Measurements from ENCODE around the gene PRDM1.
A peak's percentile ranks its signal among the peaks of the same experiment; 100 is the strongest.

PRDM1 gene

DNA sequence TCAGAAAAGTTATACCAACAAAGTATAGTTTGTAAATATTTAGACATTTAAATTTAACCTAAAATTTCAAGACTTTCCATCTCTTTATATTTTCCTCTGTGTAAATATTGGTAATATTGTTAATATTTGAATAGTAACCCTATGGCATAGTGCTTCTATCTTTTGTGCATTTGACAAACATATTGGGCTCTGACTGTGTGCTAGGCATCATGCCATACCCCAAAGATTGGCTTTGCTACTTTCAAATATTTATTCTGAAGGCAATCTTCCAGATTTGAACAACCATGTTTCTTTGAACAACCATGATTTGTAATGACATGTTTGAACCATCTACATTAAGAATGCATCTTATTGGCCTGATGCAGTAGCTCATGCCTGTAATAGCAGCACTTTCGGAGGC lies 15.5 kb upstream of the PRDM1 start:
- DNase-seq (ENCODE audit: low spot score), result no peak

DNA sequence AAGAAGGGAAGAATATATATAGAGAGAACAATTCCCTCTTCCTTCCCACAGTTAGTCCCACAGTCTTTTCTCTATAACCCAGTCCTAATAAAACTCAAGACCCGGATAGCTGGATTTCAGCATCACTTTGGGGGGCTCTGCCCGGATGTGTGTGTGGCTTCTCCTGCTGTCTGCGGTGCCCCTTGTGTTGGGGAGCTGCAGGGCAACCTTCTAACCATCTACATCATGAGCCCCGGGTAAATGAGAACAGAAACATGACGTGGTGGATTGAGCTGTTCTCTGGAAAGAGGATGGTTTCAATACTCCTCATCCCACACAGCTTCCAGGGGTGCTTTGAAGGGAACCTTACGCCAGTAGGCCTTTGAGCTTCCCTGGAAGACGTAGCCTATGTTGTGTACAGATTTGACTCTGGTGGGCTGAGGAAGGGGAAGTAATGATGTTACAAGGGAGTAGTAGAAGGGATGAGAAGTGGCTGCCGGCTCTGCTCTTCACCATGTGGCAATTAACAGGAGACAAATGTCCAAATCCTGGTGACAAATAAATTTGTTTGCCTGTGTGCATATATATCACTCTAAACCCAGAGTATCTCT lies 13.5 kb upstream of the PRDM1 start:
- DNase-seq (ENCODE audit: low spot score), result no peak

DNA sequence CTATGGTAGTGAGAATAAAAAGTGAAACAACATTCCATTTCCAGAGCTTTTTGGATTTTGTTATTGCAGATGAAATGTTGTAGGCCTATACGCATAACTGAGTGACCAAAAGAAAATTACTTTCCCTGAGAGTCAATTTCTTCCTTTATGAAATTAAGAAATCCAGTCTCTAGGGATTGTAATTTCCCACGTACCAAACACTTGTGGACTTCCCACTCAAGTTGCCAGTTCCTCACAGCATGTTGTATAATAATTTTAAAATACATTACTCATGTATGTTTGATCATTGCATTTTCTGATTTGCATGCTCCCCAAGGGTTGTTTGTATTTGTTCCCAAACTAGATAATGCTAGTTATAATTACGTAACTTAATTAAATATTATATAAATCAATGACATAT lies 12.0 kb upstream of the PRDM1 start:
- DNase-seq (ENCODE audit: low spot score), result no peak

DNA sequence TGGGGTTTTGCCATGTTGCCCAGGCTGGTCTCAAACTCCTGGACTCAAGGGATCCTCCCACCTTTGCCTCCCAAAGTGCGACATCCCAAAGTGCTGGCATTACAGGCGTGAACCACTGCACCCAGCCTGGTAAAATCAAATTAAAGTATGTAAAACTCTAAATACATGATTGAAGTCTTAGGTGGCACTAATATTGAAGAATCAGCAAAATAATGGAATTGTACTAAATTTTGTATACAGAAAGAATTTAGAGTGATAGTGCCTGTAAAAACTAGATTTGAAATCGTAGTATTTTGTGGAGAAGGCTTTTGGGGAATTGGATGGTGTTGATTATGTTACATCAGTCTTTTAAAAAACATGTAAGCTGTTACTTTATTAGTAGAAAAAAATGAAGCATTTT lies 10.0 kb upstream of the PRDM1 start:
- DNase-seq (ENCODE audit: low spot score), result no peak

DNA sequence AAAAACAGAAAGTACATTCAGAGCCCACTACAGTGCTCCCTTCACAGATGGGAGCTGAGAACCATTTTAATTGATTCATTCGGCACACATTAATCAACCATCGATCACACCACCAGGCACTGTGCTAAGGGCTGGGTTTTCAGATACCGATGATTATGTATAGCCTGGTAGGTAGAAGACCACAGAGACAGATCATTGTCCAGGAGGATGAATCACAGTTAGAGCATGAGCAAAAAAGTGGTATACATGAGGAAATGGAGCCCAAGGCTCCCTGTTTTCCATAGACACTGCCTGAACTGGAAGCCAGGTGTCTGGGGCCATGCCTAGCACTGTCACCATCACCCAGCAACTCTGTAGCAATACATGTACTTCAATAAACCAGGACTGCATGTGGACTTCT lies 9.0 kb upstream of the PRDM1 start:
- DNase-seq (ENCODE audit: low spot score), result no peak

DNA sequence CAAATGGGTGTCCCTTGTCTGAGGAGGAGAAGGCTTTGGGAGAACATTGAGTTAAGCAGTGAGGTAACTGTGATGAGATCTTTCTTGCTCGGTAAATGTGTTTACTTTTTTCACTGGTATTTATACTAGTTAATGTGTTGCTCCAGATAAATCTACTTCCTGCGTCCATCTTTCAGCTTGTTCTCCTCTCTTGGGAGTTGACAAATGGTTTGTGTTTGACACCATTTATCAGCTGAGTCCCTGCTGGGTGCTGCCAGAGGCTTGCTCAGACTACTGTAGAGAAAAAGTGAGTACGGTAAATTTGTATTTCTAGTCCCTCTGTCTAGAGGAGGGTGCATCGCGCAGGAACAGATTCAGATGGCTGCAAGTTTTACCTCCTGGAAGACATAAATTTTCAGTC lies 8.3 kb upstream of the PRDM1 start:
- no peak for DNase-seq (ENCODE audit: low spot score)

DNA sequence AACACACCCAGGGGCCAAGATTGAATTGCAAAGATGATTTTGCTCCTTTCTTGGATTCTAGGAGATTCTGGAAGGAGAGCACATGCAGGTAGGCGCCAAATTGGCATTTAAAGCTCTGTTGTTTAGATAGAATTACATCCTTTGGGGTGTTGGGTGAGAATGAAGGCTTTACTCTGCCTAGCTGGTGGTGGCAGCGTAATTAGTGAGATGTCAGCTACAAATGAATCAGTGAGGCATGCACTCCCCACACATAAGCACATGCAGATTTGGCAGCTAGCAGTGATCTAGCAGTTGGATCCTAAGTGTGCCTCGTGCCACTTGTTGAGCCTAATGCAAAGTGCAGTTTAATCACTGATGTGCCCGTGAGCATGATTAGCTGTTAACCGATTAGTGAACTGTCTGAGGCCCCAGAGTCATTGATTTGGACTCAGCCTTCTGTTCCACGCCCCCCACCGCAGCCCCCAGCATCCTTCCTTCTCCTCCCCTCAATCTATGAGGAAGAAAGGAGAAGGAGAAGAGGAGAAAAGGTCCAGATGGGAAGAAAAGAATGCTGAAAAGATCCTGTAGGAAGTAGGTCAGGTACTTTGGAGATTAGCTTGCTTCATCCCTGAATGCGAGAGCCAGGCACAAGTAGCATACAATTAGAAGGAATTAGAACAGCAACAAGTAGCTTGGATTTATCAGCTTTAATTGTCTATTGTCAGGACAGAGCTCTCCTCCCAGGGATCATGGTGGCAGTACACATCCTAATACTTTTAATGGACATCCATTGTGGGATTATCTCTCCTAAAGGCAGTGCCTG lies 6.0 kb upstream of the PRDM1 start:
- no peak for DNase-seq (ENCODE audit: low spot score)

DNA sequence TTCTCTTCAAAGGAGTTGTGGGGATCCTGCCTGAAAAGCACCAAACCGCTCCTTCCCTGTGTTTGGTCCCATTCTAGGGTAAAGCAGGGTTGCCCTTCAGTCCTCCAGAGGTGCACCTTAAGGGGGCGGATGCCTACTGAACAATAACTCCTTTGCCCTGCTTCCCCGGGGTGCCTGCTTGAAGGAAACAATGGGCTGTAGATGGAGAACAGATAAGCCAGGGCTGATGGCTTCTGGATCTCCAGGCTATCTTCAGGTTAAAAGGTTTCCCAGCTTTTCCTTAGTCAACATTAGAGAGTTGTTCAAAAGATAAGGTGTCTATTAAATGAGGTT lies 5.4 kb upstream of the PRDM1 start:
- no peak for DNase-seq (ENCODE audit: low spot score)

DNA sequence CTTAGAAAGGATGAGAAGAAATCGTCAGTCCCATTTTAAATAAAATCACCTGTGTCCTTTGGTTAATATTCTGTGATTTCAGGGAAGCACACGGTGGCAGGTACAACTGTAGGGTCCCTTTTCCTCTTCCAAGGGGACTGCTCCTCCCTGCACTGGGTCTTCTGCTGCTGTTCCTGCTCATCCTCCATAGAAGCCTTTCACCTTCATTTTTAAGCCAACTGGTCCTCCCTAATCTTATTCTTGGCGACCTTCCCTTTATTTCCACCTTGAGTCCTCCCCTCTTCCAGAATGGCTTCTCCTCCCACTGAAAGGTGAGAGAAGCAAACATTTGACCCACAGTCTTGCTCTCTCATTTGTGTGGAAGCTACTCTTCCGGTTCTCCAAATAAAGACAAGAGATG lies 4.4 kb upstream of the PRDM1 start:
- DNase-seq (ENCODE audit: low spot score), result no peak

DNA sequence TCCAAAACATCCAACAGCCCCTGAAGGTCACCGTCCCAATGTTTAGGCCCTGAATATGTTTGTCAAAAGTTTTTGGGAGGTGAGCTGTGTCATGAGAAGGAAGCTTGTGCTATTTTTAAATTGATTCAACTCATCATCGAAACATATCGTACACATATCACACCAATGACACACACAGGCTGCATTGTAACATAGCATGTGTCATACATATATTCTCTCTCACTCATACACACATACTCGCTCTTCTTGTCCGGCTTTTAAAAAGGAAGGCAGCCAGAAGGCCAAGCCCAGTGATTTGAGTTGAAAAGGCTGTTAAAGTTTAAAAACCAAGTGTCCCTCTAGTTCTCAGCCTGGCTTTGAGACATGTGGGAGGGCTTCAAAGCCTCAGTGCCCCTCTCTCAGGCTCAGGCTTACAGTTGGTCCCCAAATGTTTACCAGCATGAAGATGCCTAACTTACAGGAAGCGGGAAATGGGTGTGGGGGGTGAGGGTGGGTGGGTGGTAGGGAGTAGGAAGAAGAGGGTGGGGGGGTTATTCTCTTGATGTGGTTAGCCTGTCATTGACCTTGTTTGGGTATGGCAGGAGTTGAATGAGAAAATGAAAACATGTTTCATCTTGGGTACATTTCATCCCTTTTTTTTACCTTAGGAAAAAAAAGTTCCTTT lies 3.3 kb upstream of the PRDM1 start:
- no peak for DNase-seq (ENCODE audit: low spot score)

DNA sequence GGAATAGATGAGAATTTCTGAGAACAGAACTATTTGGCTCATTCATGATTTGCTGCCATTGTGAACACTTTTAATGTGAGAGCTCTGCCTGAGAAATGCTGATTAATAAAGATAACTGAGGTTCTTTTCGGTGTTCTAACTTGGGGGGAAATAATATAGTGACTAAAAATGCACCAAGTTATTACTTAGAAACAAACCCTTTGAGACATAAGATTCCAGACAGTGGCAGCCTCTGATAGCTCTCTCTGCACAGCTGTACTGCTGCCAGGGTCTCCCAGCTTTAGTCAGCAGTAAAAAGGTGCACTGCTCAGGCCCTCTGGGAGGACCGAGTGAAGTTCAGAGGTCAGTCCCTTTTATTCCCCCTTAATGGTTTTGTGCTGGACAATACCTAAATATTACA lies 2.5 kb upstream of the PRDM1 start:
- DNase-seq (ENCODE audit: low spot score), result no peak

DNA sequence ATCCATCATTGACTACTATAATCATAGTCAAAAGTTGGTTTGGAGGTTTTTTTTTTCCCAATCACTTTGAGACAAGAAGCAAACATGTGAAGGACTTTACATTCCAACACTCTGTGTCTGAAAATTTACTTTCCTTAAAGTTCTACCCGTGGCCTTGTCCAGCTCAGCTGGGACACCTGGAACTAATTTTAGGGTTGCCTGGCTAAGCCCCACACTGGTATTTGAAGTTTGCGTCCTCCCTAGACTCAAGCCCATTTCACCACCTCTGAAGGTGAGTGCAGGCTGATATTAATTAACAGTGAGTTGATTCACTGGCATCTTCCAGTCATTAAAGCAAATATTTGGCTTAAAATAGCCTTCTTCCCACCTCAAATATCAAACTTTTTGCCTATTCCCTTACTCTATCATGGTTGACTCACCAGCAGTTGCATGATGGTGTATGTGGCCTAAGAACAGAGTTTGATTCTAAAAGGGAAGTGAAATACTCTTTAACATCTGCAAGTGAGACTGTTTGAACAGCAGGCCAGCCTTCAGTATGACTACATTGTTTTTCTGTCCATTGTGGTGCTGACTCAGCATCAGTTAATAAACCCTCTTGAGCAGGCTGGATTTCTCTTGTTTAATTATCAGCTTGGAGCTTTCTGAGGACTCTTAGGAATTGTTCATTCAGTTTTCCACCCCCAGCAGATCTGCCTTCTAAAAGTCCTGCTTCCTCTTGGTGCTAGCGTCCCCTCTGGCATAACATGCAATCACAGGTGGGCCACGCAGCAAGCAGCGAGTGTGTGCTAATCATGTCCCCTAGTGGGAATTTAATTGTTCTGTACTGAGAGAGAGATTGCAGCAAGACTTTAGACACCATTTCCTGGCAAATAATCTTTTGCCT lies 1.8 kb upstream of the PRDM1 start:
- no peak for DNase-seq (ENCODE audit: low spot score)

DNA sequence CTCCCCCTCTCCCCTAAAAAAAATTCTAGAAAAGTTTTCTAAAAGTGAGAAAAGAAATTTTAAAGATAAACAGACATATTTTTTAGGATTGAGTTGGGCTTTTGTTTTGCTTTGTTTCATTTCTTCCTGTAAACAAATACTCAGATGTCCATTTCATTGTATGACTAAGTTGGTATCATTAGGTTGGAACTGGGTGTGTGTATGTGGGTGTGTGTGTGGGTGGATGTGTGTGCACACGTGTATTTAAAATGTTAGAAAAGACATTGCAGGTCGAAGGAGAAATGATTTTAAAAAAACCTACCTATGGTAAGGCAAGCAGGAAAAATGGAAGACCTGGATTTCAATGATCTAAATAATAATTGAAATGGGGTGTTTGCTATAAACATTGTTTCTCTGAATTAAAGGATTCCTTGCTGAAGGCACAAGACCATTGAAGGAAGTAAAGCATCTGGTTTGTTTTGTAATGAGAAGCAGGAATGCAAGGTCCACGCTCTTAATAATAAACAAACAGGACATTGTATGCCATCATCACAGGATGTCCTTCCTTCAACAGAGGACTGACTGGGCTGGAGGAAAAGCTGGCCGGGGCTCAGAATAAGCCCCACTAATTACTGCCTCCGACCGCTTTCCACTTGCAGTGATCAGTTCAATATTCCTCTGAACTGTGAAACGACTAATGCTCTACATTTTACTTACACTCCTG lies 996 bp upstream of the PRDM1 start:
- DNase-seq (ENCODE audit: low spot score), result no peak

DNA sequence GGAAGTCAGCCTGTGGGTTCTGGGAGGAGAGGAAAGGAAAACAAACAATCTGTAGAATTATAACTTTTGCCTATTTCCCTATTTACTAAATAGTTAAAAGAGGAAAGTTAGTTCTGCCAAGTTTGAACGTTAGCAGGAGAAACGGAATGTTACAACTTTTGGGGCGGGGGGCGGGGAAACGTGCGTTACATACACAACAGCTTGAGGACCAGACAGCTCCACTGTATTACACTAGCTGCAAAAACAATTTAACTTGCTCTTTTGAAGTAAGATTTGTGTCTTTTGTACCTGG lies 498 bp upstream of the PRDM1 start:
- no peak for DNase-seq (ENCODE audit: low spot score)

DNA sequence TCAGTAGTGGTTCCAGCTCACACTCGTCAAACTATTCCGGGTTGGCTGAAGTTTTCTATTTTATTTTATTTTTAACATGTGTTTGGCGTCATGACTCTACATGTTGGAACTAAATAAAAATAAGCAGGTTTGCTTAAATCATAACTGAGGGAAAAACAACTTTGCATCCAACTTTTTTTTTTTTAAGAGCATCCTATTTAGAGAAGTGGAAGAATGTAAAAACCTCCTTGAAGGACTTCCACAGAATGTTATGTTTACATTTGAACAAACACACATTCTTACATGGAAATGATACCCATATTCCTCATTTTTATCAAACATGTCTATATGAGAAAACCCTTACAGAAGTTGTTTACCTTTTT lies 659 bp downstream of the PRDM1 start:
- no peak for DNase-seq (ENCODE audit: low spot score)

DNA sequence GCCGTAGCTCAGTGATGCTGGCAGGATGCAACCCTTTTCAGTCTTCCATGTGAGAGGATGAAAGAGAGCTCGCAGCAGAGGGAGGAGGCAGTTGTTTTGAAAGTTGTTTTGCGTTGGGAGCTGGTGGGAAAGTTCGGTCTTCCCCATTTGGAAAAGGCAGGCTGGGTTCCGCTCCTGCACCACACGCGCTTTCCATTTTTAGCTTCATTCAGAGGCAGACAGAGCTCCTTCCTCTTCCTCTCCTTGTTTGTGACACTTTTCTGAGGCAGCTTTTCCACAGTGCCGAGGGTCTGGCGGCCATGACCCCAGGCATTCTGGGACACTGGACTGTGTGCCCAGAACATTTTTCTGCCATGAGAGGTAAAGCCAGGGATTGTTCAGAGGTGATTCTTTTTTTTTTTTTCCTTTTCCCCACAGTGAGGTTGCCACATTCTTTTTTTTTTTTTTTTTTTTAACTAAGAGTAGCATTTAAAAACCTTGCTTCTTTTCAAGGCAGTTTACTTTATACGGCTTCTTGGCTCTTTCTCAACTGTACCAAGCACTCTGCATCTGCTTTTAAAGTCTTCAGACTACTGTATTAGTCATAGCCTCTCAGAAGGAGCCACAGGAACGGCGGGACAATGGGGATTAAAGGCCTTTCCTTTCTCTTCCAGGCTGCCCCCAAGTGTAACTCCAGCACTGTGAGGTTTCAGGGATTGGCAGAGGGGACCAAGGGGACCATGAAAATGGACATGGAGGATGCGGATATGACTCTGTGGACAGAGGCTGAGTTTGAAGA lies 1.6 kb downstream of the PRDM1 start:
- DNase-seq (ENCODE audit: low spot score), result no peak

DNA sequence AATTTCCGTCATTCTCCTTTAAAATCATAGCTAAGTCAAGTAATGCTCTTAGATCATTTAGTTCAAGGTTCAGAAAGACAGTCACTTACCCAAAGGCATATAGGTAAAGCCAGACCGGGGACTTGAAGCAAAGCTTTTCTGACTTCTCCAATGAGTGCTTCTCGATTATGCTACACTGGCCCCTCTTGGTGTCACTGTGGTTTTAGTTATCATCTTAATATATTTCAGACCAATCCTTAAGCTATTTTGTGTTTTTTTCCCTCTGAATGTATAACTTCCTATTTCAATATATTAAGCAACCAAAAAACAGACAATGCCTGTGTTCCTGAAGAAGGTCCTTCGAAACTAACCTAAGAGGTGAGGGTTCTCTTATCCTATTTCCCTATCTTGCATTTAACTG lies 3.9 kb downstream of the PRDM1 start:
- peak; percentile 46 for DNase-seq (ENCODE audit: low spot score)

DNA sequence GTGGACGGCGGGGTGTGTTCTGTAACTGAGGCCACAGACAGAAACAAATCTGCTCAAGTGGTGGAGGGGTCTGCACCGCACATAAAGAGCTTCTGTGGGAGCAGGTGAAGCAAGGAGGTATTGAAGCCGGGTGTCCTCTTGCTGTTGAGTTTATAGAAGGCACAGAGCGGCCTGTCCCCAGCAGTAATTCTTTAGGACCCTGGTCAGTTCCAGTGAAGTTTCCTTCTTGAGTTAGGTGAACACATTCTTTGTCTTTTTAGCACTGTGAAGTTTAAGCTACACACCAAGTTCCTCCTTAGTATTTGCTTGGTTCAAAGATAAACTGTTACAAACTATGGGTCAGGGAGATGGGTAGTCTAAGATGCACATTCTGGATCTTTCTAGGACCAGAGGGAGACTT lies 6.1 kb downstream of the PRDM1 start:
- DNase-seq (ENCODE audit: low spot score), result no peak

DNA sequence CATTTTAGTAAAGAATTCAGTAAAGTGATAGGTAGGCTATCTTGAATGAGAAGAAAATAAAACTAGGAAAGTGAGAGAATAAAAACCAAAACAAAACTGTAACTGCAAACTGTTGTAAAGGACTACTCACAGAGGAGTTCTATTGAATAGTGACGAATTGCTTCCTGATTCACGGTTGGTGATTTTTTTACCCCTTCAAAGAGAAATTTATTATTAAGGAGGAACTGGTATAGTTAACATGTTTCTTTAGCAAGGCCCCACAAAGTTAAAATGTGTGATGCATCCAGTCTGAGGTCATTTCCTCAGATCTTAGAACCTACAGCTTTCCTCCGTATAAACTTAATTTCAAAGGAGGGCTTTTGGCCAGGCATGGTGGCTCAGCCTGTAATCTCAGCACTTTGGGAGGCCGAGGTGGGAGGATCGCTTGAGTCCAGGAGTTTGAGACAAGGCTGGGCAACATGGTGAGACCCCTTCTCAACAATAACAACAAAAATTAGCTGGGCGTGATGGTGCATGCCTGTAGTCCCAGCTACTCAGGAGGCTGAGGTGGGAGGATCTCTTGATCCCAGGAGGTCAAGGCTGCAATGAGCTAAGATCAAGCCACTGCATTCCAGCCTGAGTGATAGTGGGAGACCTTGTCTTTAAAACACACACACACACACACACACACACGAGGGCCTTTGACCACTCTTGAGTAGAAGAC lies 8.3 kb downstream of the PRDM1 start:
- no peak for DNase-seq (ENCODE audit: low spot score)

DNA sequence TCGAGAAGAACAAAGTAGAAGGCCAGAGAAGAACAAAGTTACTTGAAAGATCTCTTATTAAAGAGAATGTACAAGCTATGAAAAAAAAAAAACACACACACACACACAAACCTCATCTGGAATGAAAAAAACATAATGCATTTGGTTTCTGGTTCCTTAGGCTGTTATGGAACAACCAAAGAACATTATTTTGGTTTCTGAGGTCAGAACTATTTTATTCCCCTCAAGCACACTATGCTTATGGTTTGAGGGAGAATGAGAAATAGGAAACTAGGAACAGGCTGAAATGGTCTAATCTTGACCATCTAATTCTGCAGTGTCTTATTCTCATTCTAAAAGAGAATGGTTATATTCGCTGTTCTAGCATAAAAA lies 8.8 kb downstream of the PRDM1 start:
- no peak for DNase-seq (ENCODE audit: low spot score)

Measured in hematopoietic multipotent progenitor cell treated with erythropoietin and hydrocortisone succinate and interleukin-3 and kit ligand, for 17 days (in vitro differentiated cells).